Gastrocnemius medialis (tissue), 4 donors: ENCODE data around the gene ADARB2. TPM values are rescaled to one million over a fixed set of nuclear protein-coding genes. Genes with fewer than 3 reads are reported as not detected.

Source experiments
- ATAC-seq, 2 donors: fragments of 150-250 bp; one replicate each; pipeline ENCODE4 v1.9.1; 2016
- DNase-seq, 2 donors: peaks; one replicate each; pipeline ENCODE4 v3.0.0-alpha.2; 2019
- H3K27ac ChIP-seq, 4 donors: fragments of 200-600 bp; sonication (generic); 1 replicate in 1 of 4; 2 replicates in 3 of 4; pipeline ENCODE4 v1.5.1; 2016 to 2018; ENCODE audit warnings: mild to moderate bottlenecking in 2 of 4, moderate library complexity in 1 of 4
- H3K27me3 ChIP-seq, 3 donors: fragments of 200-600 bp; sonication (generic) in 2 of 3; 1 replicate in 1 of 3; 2 replicates in 2 of 3; pipeline versions ENCODE4 v1.5.1 to v1.6.0; 2016 to 2019; ENCODE audit warnings: mild to moderate bottlenecking in 1 of 3, moderate library complexity in 1 of 3
- H3K36me3 ChIP-seq, 2 donors: fragments of 200-600 bp; sonication (generic) in 1 of 2; one replicate each; pipeline ENCODE4 v1.5.1; 2017 to 2018
- H3K4me1 ChIP-seq, 2 donors: fragments of 200-600 bp; sonication (generic) in 1 of 2; one replicate each; pipeline ENCODE4 v1.5.1; 2016 to 2017; ENCODE audit warnings: mild to moderate bottlenecking in 2 of 2
- H3K4me3 ChIP-seq, 4 donors: fragments of 200-600 bp; sonication (generic) in 3 of 4; 1 replicate in 1 of 4; 2 replicates in 3 of 4; pipeline ENCODE4 v1.5.1; 2016 to 2019; ENCODE audit warnings: mild to moderate bottlenecking in 2 of 4
- H3K9me3 ChIP-seq, 3 donors: fragments of 200-600 bp; sonication (generic) in 2 of 3; 1 replicate in 1 of 3; 2 replicates in 2 of 3; pipeline ENCODE4 v1.5.1; 2016 to 2019
- CTCF ChIP-seq, 5 experiments: fragments of 450-650 bp in 3 of 5; fragments of 200-600 bp in 2 of 5; sonication (generic) in 2 of 5; IDR thresholded peaks in 4 of 5; conservative IDR thresholded peaks in 1 of 5; 1 replicate in 4 of 5; 2 replicates in 1 of 5; pipeline ENCODE4 v1.5.1; 2016 to 2019; ENCODE audit warnings: antibody characterized with exemption in 5 of 5, mild to moderate bottlenecking in 3 of 5, moderate library complexity in 3 of 5
- POLR2A ChIP-seq, 2 donors: fragments of 450-650 bp; IDR thresholded peaks; one replicate each; pipeline ENCODE4 v1.6.1; 2017; ENCODE audit warnings: antibody characterized with exemption in 2 of 2, mild to moderate bottlenecking in 2 of 2, moderate library complexity in 2 of 2
- in situ Hi-C, 4 donors: fragments of 200-750 bp; cut with MboI; loops; one replicate each; pipeline versions ENCODE4 v1.15.0 to v1.8.0; 2017; ENCODE audit warnings: low sequenced_read_pairs in 4 of 4
- intact Hi-C: fragments of 100-400 bp; cut with DNase I; formaldehyde crosslinking; loops from one replicate; pipeline ENCODE4 v1.15.1; 2023; ENCODE audit warnings: low total_unique reads
- total RNA-seq, 4 donors: library from RNA; depleted of rRNA; stranded (reverse); fragments of >200 nt; gene quantifications; one replicate each; pipeline versions ENCODE4 v1.1.0 to v1.2.3, GENCODE V29; 2016

Gene ADARB2
- total RNA-seq, 4 donors from 2014 or later: 0.07 to 0.87 (median 0.10) TPM

- Histone ChIP-seq H3K9me3 (no peaks in the 10 kb centered on the region), H3K4me3 (no peak overlapping the region), H3K36me3 (no peaks in the 10 kb centered on the region), H3K27me3 (no peaks in the 10 kb centered on the region), H3K27ac (no peak overlapping the region), H3K4me1 (no peaks in the 10 kb centered on the region)
- ATAC-seq (no peak), DNase-seq (no peak)
- in situ Hi-C loops (no loop called here), intact Hi-C loops (no loop called here)
- TF ChIP-seq CTCF (IDR thresholded peaks at IDR 0.05 in 4 of 5, conservative IDR thresholded peaks at IDR 0.05 in 1 of 5) (no peak), POLR2A (IDR thresholded peaks at IDR 0.05) (no peak)
Measured at GRCh38 chr10:1347525-1347924, 389.8 kb downstream of the ADARB2 start.

GRCh38 chr10:1346201-1346600, 391.1 kb downstream of the ADARB2 start:
- Histone ChIP-seq H3K4me1 (no peaks in the 10 kb centered on the region), H3K36me3 (no peaks in the 10 kb centered on the region), H3K4me3 (no peak overlapping the region), H3K27ac (no peak overlapping the region), H3K27me3 (no peaks in the 10 kb centered on the region), H3K9me3 (no peaks in the 10 kb centered on the region)
- intact Hi-C loops (no loop called here), in situ Hi-C loops (no loop called here)
- DNase-seq (no peak), ATAC-seq (no peak)
- no peak for TF ChIP-seq CTCF (IDR thresholded peaks at IDR 0.05 in 4 of 5, conservative IDR thresholded peaks at IDR 0.05 in 1 of 5)
- no peak for TF ChIP-seq POLR2A (IDR thresholded peaks at IDR 0.05)

- DNase-seq: no peak
- H3K4me1 ChIP-seq: no peaks in the 10 kb centered on the region
- no peaks in the 10 kb centered on the region for H3K9me3 ChIP-seq
- no peak for ATAC-seq
- H3K27me3 ChIP-seq: no peaks in the 10 kb centered on the region
- no peaks in the 10 kb centered on the region for H3K36me3 ChIP-seq
- no peak overlapping the region for H3K4me3 ChIP-seq
- intact Hi-C loops (no loop called here), in situ Hi-C loops (no loop called here)
- no peak overlapping the region for H3K27ac ChIP-seq
- TF ChIP-seq POLR2A (IDR thresholded peaks at IDR 0.05): no peak
- TF ChIP-seq CTCF (IDR thresholded peaks at IDR 0.05 in 4 of 5, conservative IDR thresholded peaks at IDR 0.05 in 1 of 5): no peak
Measured at GRCh38 chr10:1345368-1345767, 392.0 kb downstream of the ADARB2 start.

GRCh38 chr10:1344846-1345245, 392.5 kb downstream of the ADARB2 start:
- ATAC-seq (no peak), DNase-seq (no peak)
- intact Hi-C loops: no loop called here
- H3K27ac ChIP-seq: no peak overlapping the region
- H3K36me3 ChIP-seq: no peaks in the 10 kb centered on the region
- in situ Hi-C loops: no loop called here
- H3K27me3 ChIP-seq: no peaks in the 10 kb centered on the region
- H3K4me1 ChIP-seq: no peaks in the 10 kb centered on the region
- TF ChIP-seq POLR2A (IDR thresholded peaks at IDR 0.05) (no peak), CTCF (IDR thresholded peaks at IDR 0.05 in 4 of 5, conservative IDR thresholded peaks at IDR 0.05 in 1 of 5) (no peak)
- no peak overlapping the region for H3K4me3 ChIP-seq
- H3K9me3 ChIP-seq: no peaks in the 10 kb centered on the region

GRCh38 chr10:1344408-1344807, 392.9 kb downstream of the ADARB2 start:
- Histone ChIP-seq H3K27ac (no peak overlapping the region), H3K4me1 (no peaks in the 10 kb centered on the region), H3K27me3 (no peaks in the 10 kb centered on the region), H3K4me3 (no peak overlapping the region), H3K36me3 (no peaks in the 10 kb centered on the region), H3K9me3 (no peaks in the 10 kb centered on the region)
- TF ChIP-seq CTCF (IDR thresholded peaks at IDR 0.05 in 4 of 5, conservative IDR thresholded peaks at IDR 0.05 in 1 of 5) (no peak), POLR2A (IDR thresholded peaks at IDR 0.05) (no peak)
- intact Hi-C loops: no loop called here
- in situ Hi-C loops: no loop called here
- ATAC-seq (no peak), DNase-seq (no peak)
